ENCODE data around the gene POU6F2.

DNA sequence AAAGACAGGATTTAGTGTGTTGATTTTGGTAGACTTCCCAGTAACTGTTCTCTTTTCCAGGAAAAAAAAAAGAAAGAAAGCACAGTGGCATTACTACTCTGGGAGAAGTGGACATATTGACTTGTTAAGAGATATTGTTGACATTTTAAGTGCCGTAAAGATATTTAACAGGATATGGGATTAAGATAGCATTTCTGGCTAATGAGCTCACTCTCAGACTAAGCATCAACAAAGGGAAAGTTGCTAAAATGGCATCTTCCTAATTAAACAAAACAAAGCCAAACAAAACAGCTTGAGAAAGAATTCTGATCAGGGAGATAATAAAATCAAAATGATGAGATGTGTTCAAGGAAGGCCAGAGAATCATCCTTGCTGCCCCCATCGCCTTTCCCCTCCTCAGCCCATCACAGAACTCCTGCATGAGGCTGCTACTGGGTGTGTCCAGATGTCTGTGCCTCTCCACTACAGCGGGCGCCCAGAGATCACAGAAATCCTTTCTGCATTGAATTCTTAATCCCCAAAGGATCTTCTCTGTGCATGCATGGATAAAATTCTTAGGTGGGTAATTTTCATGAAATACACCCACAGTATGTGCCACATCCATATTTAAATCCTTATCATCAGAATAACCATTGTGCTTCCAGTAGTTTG lies 270.5 kb downstream of the POU6F2 start:
- TF ChIP-seq CTCF (IDR thresholded peaks at IDR 0.05; ENCODE audit: insufficient read depth, low read length) (no peak), SPI1 (IDR thresholded peaks at IDR 0.05; ENCODE audit: borderline replicate concordance, low read depth) (no peak), POLR2AphosphoS5 (IDR thresholded peaks at IDR 0.05; ENCODE audit: low read depth) (no peak)
- TF ChIP-seq, protein P1, sequence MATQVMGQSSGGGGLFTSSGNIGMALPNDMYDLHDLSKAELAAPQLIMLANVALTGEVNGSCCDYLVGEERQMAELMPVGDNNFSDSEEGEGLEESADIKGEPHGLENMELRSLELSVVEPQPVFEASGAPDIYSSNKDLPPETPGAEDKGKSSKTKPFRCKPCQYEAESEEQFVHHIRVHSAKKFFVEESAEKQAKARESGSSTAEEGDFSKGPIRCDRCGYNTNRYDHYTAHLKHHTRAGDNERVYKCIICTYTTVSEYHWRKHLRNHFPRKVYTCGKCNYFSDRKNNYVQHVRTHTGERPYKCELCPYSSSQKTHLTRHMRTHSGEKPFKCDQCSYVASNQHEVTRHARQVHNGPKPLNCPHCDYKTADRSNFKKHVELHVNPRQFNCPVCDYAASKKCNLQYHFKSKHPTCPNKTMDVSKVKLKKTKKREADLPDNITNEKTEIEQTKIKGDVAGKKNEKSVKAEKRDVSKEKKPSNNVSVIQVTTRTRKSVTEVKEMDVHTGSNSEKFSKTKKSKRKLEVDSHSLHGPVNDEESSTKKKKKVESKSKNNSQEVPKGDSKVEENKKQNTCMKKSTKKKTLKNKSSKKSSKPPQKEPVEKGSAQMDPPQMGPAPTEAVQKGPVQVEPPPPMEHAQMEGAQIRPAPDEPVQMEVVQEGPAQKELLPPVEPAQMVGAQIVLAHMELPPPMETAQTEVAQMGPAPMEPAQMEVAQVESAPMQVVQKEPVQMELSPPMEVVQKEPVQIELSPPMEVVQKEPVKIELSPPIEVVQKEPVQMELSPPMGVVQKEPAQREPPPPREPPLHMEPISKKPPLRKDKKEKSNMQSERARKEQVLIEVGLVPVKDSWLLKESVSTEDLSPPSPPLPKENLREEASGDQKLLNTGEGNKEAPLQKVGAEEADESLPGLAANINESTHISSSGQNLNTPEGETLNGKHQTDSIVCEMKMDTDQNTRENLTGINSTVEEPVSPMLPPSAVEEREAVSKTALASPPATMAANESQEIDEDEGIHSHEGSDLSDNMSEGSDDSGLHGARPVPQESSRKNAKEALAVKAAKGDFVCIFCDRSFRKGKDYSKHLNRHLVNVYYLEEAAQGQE (IDR thresholded peaks at IDR 0.05; ENCODE audit: insufficient replicate concordance, low read depth): no peak

Measured in HL-60 (cell line).